ENCODE results near the gene THAP11.
A peak's percentile ranks its signal among the peaks of the same experiment; 100 is the strongest.

The THAP11 gene

GRCh38 chr16:67843343-67843765 lies 1.2 kb downstream of the THAP11 start:
- Histone ChIP-seq H3K36me3 (ENCODE audit: control insufficient read depth in 4 of 4, insufficient read depth in 4 of 4, low read length in 3 of 4) (peaks cover 0 to 9% (median 2%) of the 10 kb centered on the region in 4 experiments), H3K27ac (ENCODE audit: insufficient read depth in 1 of 2, low read depth in 1 of 2, low read length in 2 of 2, poor library complexity in 1 of 2, severe bottlenecking in 2 of 2) (peak overlapping the region in 1 of 2 experiments; percentile 47), H3K9me3 (ENCODE audit: control extremely low read depth in 1 of 5, control insufficient read depth in 4 of 5, insufficient read depth in 2 of 5, low read depth in 1 of 5, low read length in 4 of 5) (no peaks in the 10 kb centered on the region), H3K27me3 (replicated peaks in 2 of 5; ENCODE audit: control insufficient read depth in 4 of 5, insufficient read depth in 5 of 5, low read length in 4 of 5) (no peaks in the 10 kb centered on the region), H3K4me3 (ENCODE audit: control insufficient read depth in 1 of 7, extremely low read depth in 1 of 7, insufficient read depth in 4 of 7, low read depth in 2 of 7, low read length in 6 of 7) (peak overlapping the region; percentile 72 to 99 (median 95)), H3K4me1 (ENCODE audit: control extremely low read depth in 1 of 4, control insufficient read depth in 4 of 4, insufficient read depth in 4 of 4, low read length in 3 of 4) (peaks cover 23 to 56% (median 50%) of the 10 kb centered on the region in 4 experiments)
- ChIA-PET CTCF (interaction anchor here (1.0 to 11.8 kb wide), 7 partner anchors 9 to 387 kb away, joined by 3 to 155 read pairs (median 3); no protein-coding TSS in a partner anchor), POLR2A (interaction anchor here (0.6 kb wide), 1 partner anchor 49 kb away, joined by 4 read pairs; no protein-coding TSS in a partner anchor)
- DNase-seq = no peak
- WGBS (ENCODE audit: insufficient coverage) = 18% methylated on average over 11 of the region's 11 CpGs

GRCh38 chr16:67844497-67844896 lies 2.4 kb downstream of the THAP11 start:
- H3K27ac ChIP-seq (ENCODE audit: insufficient read depth in 1 of 2, low read depth in 1 of 2, low read length in 2 of 2, poor library complexity in 1 of 2, severe bottlenecking in 2 of 2) = no peak overlapping the region
- no peaks in the 10 kb centered on the region for H3K27me3 ChIP-seq (replicated peaks in 2 of 5; ENCODE audit: control insufficient read depth in 4 of 5, insufficient read depth in 5 of 5, low read length in 4 of 5)
- H3K4me1 ChIP-seq (ENCODE audit: control extremely low read depth in 1 of 4, control insufficient read depth in 4 of 4, insufficient read depth in 4 of 4, low read length in 3 of 4) = peaks cover 23 to 56% (median 52%) of the 10 kb centered on the region in 4 experiments
- H3K9me3 ChIP-seq (ENCODE audit: control extremely low read depth in 1 of 5, control insufficient read depth in 4 of 5, insufficient read depth in 2 of 5, low read depth in 1 of 5, low read length in 4 of 5) = no peaks in the 10 kb centered on the region
- WGBS (ENCODE audit: insufficient coverage) = 95% methylated on average over 3 of the region's 4 CpGs
- ChIA-PET CTCF (interaction anchor here (0.6 to 11.8 kb wide), 11 partner anchors 9 to 385 kb away, joined by 3 to 155 read pairs (median 3); no protein-coding TSS in a partner anchor), POLR2A (interaction anchor here (0.6 kb wide), 1 partner anchor 640 kb away, joined by 3 read pairs; no protein-coding TSS in a partner anchor)
- H3K4me3 ChIP-seq (ENCODE audit: control insufficient read depth in 1 of 7, extremely low read depth in 1 of 7, insufficient read depth in 4 of 7, low read depth in 2 of 7, low read length in 6 of 7) = peak overlapping the region in 1 of 7 experiments; percentile 94
- no peak for DNase-seq
- peaks cover 0 to 12% (median 2%) of the 10 kb centered on the region in 4 experiments for H3K36me3 ChIP-seq (ENCODE audit: control insufficient read depth in 4 of 4, insufficient read depth in 4 of 4, low read length in 3 of 4)

- CTCF ChIA-PET = interaction anchor here (0.7 to 11.8 kb wide), 9 partner anchors 12 to 176 kb away, joined by 3 to 155 read pairs (median 5); no protein-coding TSS in a partner anchor
- Histone ChIP-seq H3K36me3 (ENCODE audit: control insufficient read depth in 4 of 4, insufficient read depth in 4 of 4, low read length in 3 of 4) (peaks cover 0 to 14% (median 2%) of the 10 kb centered on the region in 4 experiments), H3K27me3 (replicated peaks in 2 of 5; ENCODE audit: control insufficient read depth in 4 of 5, insufficient read depth in 5 of 5, low read length in 4 of 5) (no peaks in the 10 kb centered on the region), H3K27ac (ENCODE audit: insufficient read depth in 1 of 2, low read depth in 1 of 2, low read length in 2 of 2, poor library complexity in 1 of 2, severe bottlenecking in 2 of 2) (peak overlapping the region; percentile 84 to 94), H3K4me3 (ENCODE audit: control insufficient read depth in 1 of 7, extremely low read depth in 1 of 7, insufficient read depth in 4 of 7, low read depth in 2 of 7, low read length in 6 of 7) (peak overlapping the region in 6 of 7 experiments; percentile 81 to 95 (median 90)), H3K4me1 (ENCODE audit: control extremely low read depth in 1 of 4, control insufficient read depth in 4 of 4, insufficient read depth in 4 of 4, low read length in 3 of 4) (peaks cover 23 to 56% (median 52%) of the 10 kb centered on the region in 4 experiments), H3K9me3 (ENCODE audit: control extremely low read depth in 1 of 5, control insufficient read depth in 4 of 5, insufficient read depth in 2 of 5, low read depth in 1 of 5, low read length in 4 of 5) (no peaks in the 10 kb centered on the region)
- DNase-seq = no peak
- 82% methylated on average over 5 of the region's 5 CpGs for WGBS (ENCODE audit: insufficient coverage)
- POLR2A ChIA-PET = interaction anchor here (0.6 kb wide), 1 partner anchor 641 kb away, joined by 3 read pairs; no protein-coding TSS in a partner anchor
Measured at GRCh38 chr16:67845291-67846062, 3.4 kb downstream of the THAP11 start.

- CTCF ChIA-PET = interaction anchor here (1.1 to 11.8 kb wide), 4 partner anchors 12 to 44 kb away, joined by 5 to 155 read pairs (median 14); no protein-coding TSS in a partner anchor
- whole genome bisulfite sequencing (ENCODE audit: insufficient coverage) = no CpG with 5 or more reads among the region's 2 CpGs
- DNase-seq = no peak
- Histone ChIP-seq H3K27ac (ENCODE audit: insufficient read depth in 1 of 2, low read depth in 1 of 2, low read length in 2 of 2, poor library complexity in 1 of 2, severe bottlenecking in 2 of 2) (peak overlapping the region; percentile 84 to 94), H3K4me3 (ENCODE audit: control insufficient read depth in 1 of 7, extremely low read depth in 1 of 7, insufficient read depth in 4 of 7, low read depth in 2 of 7, low read length in 6 of 7) (peak overlapping the region; percentile 81 to 97 (median 93)), H3K4me1 (ENCODE audit: control extremely low read depth in 1 of 4, control insufficient read depth in 4 of 4, insufficient read depth in 4 of 4, low read length in 3 of 4) (peaks cover 23 to 56% (median 52%) of the 10 kb centered on the region in 4 experiments), H3K27me3 (replicated peaks in 2 of 5; ENCODE audit: control insufficient read depth in 4 of 5, insufficient read depth in 5 of 5, low read length in 4 of 5) (no peaks in the 10 kb centered on the region), H3K36me3 (ENCODE audit: control insufficient read depth in 4 of 4, insufficient read depth in 4 of 4, low read length in 3 of 4) (peaks cover 0 to 16% (median 2%) of the 10 kb centered on the region in 4 experiments), H3K9me3 (ENCODE audit: control extremely low read depth in 1 of 5, control insufficient read depth in 4 of 5, insufficient read depth in 2 of 5, low read depth in 1 of 5, low read length in 4 of 5) (no peaks in the 10 kb centered on the region)
- POLR2A ChIA-PET = interaction anchor here (0.9 kb wide), 1 partner anchor 12 kb away, joined by 5 read pairs; no protein-coding TSS in a partner anchor
Measured at GRCh38 chr16:67846063-67846319, 3.9 kb downstream of the THAP11 start.

GRCh38 chr16:67846320-67847063 lies 4.4 kb downstream of the THAP11 start, which contains the start of gene NUTF2:
TSS of gene NUTF2 (plus strand) at chr16:67846933. CDS start at chr16:67865131, 18,198 bp downstream.
- ChIA-PET CTCF (interaction anchor here (1.1 to 11.8 kb wide), 4 partner anchors 13 to 45 kb away, joined by 5 to 155 read pairs (median 14); no protein-coding TSS in a partner anchor), POLR2A (interaction anchor here (0.9 kb wide), 1 partner anchor 12 kb away, joined by 5 read pairs; no protein-coding TSS in a partner anchor)
- Histone ChIP-seq H3K27ac (ENCODE audit: insufficient read depth in 1 of 2, low read depth in 1 of 2, low read length in 2 of 2, poor library complexity in 1 of 2, severe bottlenecking in 2 of 2) (peak within 1 kb of the TSS; percentile 84 to 94), H3K9me3 (ENCODE audit: control extremely low read depth in 1 of 5, control insufficient read depth in 4 of 5, insufficient read depth in 2 of 5, low read depth in 1 of 5, low read length in 4 of 5) (no peaks in the 10 kb centered on the region), H3K4me3 (ENCODE audit: control insufficient read depth in 1 of 7, extremely low read depth in 1 of 7, insufficient read depth in 4 of 7, low read depth in 2 of 7, low read length in 6 of 7) (peak within 1 kb of the TSS; percentile 81 to 97 (median 93)), H3K4me1 (ENCODE audit: control extremely low read depth in 1 of 4, control insufficient read depth in 4 of 4, insufficient read depth in 4 of 4, low read length in 3 of 4) (peaks cover 23 to 55% (median 50%) of the 10 kb centered on the region in 4 experiments), H3K27me3 (replicated peaks in 2 of 5; ENCODE audit: control insufficient read depth in 4 of 5, insufficient read depth in 5 of 5, low read length in 4 of 5) (no peaks in the 10 kb centered on the region), H3K36me3 (ENCODE audit: control insufficient read depth in 4 of 4, insufficient read depth in 4 of 4, low read length in 3 of 4) (peaks cover 0 to 16% (median 2%) of the 10 kb centered on the region in 4 experiments)
- peak; percentile 93 to 97 (median 97) for DNase-seq
- WGBS (ENCODE audit: insufficient coverage) = 0% methylated on average over 37 of the region's 57 CpGs

- H3K9me3 ChIP-seq (ENCODE audit: control extremely low read depth in 1 of 5, control insufficient read depth in 4 of 5, insufficient read depth in 2 of 5, low read depth in 1 of 5, low read length in 4 of 5) = no peaks in the 10 kb centered on the region
- ChIA-PET POLR2A (no interaction called here), CTCF (interaction anchor here (1.1 to 11.8 kb wide), 3 partner anchors 13 to 36 kb away, joined by 5 to 155 read pairs (median 10); no protein-coding TSS in a partner anchor)
- peak in 1 of 3 donors; percentile 36 for DNase-seq
- H3K36me3 ChIP-seq (ENCODE audit: control insufficient read depth in 4 of 4, insufficient read depth in 4 of 4, low read length in 3 of 4) = peaks cover 0 to 16% (median 2%) of the 10 kb centered on the region in 4 experiments
- H3K27me3 ChIP-seq (replicated peaks in 2 of 5; ENCODE audit: control insufficient read depth in 4 of 5, insufficient read depth in 5 of 5, low read length in 4 of 5) = no peaks in the 10 kb centered on the region
- H3K4me1 ChIP-seq (ENCODE audit: control extremely low read depth in 1 of 4, control insufficient read depth in 4 of 4, insufficient read depth in 4 of 4, low read length in 3 of 4) = peaks cover 23 to 53% (median 49%) of the 10 kb centered on the region in 4 experiments
- 0% methylated on average over 41 of the region's 62 CpGs for WGBS (ENCODE audit: insufficient coverage)
- H3K4me3 ChIP-seq (ENCODE audit: control insufficient read depth in 1 of 7, extremely low read depth in 1 of 7, insufficient read depth in 4 of 7, low read depth in 2 of 7, low read length in 6 of 7) = peak within 1 kb of the TSS; percentile 81 to 97 (median 93)
- H3K27ac ChIP-seq (ENCODE audit: insufficient read depth in 1 of 2, low read depth in 1 of 2, low read length in 2 of 2, poor library complexity in 1 of 2, severe bottlenecking in 2 of 2) = peak within 1 kb of the TSS; percentile 84 to 94
Measured at GRCh38 chr16:67847064-67847861, 5.1 kb downstream of the THAP11 start, which contains the start of gene CENPT. TSS of gene CENPT (minus strand) at chr16:67847693. CDS start at chr16:67833859, 13,834 bp downstream.

All from common myeloid progenitor, CD34-positive (primary cell).